KMS-11 (cell line): ENCODE data around the gene HEY2.

ENCODE experiments used
- H2AFZ ChIP-seq: fragments of 200-600 bp; sonication (generic); 2 replicates; pipeline ENCODE4 v1.6.1; 2016; ENCODE audit warnings: antibody characterized with exemption, mixed run types, low read depth
- H3K27ac ChIP-seq: fragments of 200-600 bp; sonication (generic); 2 replicates; pipeline ENCODE4 v1.6.1; 2016; ENCODE audit warnings: mild to moderate bottlenecking, mixed run types
- H3K27me3 ChIP-seq: fragments of 200-600 bp; sonication (generic); 2 replicates; pipeline ENCODE4 v1.6.1; 2017; ENCODE audit warnings: mild to moderate bottlenecking, low read depth, mixed run types, moderate library complexity; ENCODE audit not compliant: insufficient read depth
- H3K36me3 ChIP-seq: fragments of 200-600 bp; sonication (generic); 2 replicates; pipeline ENCODE4 v1.6.1; 2017; ENCODE audit warnings: mild to moderate bottlenecking, mixed run types; ENCODE audit not compliant: insufficient read depth
- H3K4me1 ChIP-seq: fragments of 200-600 bp; sonication (generic); 2 replicates; pipeline ENCODE4 v1.6.1; 2016; ENCODE audit warnings: mild to moderate bottlenecking, low read depth, mixed run types; ENCODE audit not compliant: poor library complexity, severe bottlenecking
- H3K4me2 ChIP-seq: fragments of 200-600 bp; sonication (generic); 2 replicates; pipeline ENCODE4 v1.7.0; 2016; ENCODE audit warnings: mild to moderate bottlenecking, mixed run types
- H3K4me3 ChIP-seq: fragments of 200-600 bp; sonication (generic); IDR thresholded peaks from 2 replicates; pipeline ENCODE4 v1.6.1; 2017; ENCODE audit warnings: low read depth, low read length, mixed read lengths; ENCODE audit not compliant: insufficient read depth
- H3K79me2 ChIP-seq: fragments of 200-600 bp; sonication (generic); 2 replicates; pipeline ENCODE4 v1.6.1; 2016; ENCODE audit warnings: low read depth, mixed run types; ENCODE audit not compliant: insufficient read depth
- H3K9ac ChIP-seq: fragments of 200-600 bp; sonication (generic); 2 replicates; pipeline ENCODE4 v1.6.1; 2016; ENCODE audit warnings: mild to moderate bottlenecking, mixed run types
- H4K20me1 ChIP-seq: fragments of 200-600 bp; sonication (generic); 2 replicates; pipeline ENCODE4 v1.6.1; 2016; ENCODE audit warnings: mild to moderate bottlenecking, mixed run types; ENCODE audit not compliant: insufficient read depth
- CTCF ChIP-seq: fragments of 200-600 bp; sonication (generic); conservative IDR thresholded peaks from 2 replicates; pipeline ENCODE4 v1.6.1; 2017; ENCODE audit warnings: low read depth, mild to moderate bottlenecking, antibody characterized with exemption, low read length, moderate library complexity, mixed read lengths

Gene HEY2

GRCh38 chr6:125797120-125797885 lies 47.9 kb downstream of the HEY2 start:
- H3K27ac ChIP-seq = no peak overlapping the region

GRCh38 chr6:125797886-125798444 lies 48.5 kb downstream of the HEY2 start:
- H3K4me2 ChIP-seq = no peak overlapping the region
- no peak overlapping the region for H2AFZ ChIP-seq
- TF ChIP-seq CTCF = no peak
- H3K79me2 ChIP-seq = no peaks in the 10 kb centered on the region
- H3K4me3 ChIP-seq = no peak overlapping the region
- no peaks in the 10 kb centered on the region for H4K20me1 ChIP-seq
- no peak overlapping the region for H3K9ac ChIP-seq
- H3K27me3 ChIP-seq = no peaks in the 10 kb centered on the region
- no peaks in the 10 kb centered on the region for H3K36me3 ChIP-seq
- no peak overlapping the region for H3K27ac ChIP-seq
- H3K4me1 ChIP-seq = peaks cover 6% of the 10 kb centered on the region

More at GRCh38 chr6:125797120-125797885, 47.9 kb downstream of the HEY2 start:
- Histone ChIP-seq H3K79me2 (no peaks in the 10 kb centered on the region), H3K36me3 (no peaks in the 10 kb centered on the region), H3K4me1 (peaks cover under 1% of the 10 kb centered on the region), H4K20me1 (no peaks in the 10 kb centered on the region), H3K4me3 (no peak overlapping the region), H3K9ac (no peak overlapping the region), H3K27me3 (no peaks in the 10 kb centered on the region), H3K4me2 (no peak overlapping the region), H2AFZ (no peak overlapping the region)
- TF ChIP-seq CTCF = no peak

DNA sequence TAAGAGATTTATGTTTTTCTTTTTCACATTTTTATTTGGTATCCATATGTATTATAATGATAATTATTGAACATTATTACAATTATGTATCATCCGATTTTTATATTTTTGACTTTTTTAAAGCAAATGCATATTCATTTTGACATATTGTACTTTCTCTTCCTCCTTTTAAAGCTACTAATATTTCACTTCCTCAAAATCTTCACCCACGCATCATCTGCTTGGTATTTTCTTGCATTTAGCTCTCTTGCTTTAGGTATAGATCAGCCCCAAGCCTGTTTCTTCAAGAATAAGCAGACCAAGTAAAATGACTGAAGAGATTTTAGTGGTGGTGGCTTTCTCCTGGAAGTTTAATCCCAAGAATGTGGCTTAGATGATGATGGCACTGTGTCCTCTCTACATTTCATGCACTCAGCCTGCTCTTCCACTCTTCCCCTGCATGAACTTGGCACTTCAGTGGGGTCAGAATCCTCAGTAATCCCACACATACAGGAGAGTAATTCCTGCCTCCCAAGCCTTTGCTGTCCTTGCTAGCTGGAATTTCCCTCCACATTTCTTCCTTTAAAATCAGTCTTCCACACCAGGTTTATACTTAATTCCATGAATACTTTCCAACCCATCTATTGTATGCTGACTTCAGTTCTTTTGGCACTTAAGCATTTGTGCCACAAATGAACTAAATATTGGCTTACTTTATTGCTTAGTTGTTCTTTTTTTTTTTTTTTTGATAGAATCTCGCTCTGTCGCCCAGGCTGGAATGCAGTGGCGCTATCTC lies 49.5 kb downstream of the HEY2 start:
- H4K20me1 ChIP-seq = no peaks in the 10 kb centered on the region
- no peak overlapping the region for H3K27ac ChIP-seq
- TF ChIP-seq CTCF = no peak
- no peaks in the 10 kb centered on the region for H3K27me3 ChIP-seq
- no peak overlapping the region for H2AFZ ChIP-seq
- peaks cover 8% of the 10 kb centered on the region for H3K4me1 ChIP-seq
- no peaks in the 10 kb centered on the region for H3K36me3 ChIP-seq
- no peak overlapping the region for H3K9ac ChIP-seq
- no peak overlapping the region for H3K4me3 ChIP-seq
- no peaks in the 10 kb centered on the region for H3K79me2 ChIP-seq
- no peak overlapping the region for H3K4me2 ChIP-seq

DNA sequence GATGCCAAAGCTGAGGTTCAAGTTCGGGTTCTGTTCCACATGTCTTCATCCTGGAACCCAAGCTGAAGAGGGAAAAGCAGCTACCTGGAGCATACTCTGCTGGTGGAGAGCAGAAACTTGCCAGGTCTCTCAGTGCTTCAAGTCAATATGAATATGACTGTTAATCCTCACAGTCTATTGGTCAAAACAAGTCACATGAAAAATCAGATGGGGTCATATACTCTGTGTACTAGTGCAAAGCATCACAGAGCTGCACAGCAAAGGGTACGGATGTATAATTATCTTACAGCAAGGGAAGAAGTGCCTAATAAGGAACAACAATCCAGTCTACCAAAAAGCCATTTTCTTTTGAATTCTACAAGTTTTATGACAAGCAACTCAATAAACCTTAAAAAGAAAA lies 53.0 kb downstream of the HEY2 start:
- TF ChIP-seq CTCF = no peak
- Histone ChIP-seq H3K4me1 (peaks cover 12% of the 10 kb centered on the region), H3K4me2 (no peak overlapping the region), H2AFZ (no peak overlapping the region), H3K27me3 (no peaks in the 10 kb centered on the region), H3K27ac (no peak overlapping the region), H3K36me3 (no peaks in the 10 kb centered on the region), H3K79me2 (no peaks in the 10 kb centered on the region), H3K4me3 (no peak overlapping the region), H4K20me1 (no peaks in the 10 kb centered on the region), H3K9ac (no peak overlapping the region)
